Activated naive CD8-positive, alpha-beta T cell treated with anti-CD3 and anti-CD28 coated beads, Interleukin-2, amount 10 ng/mL, durations not matched to agents 7 days and 5 days (primary cell): Measurements from ENCODE around the gene LMO4. TPM values are rescaled to one million over a fixed set of nuclear protein-coding genes. Genes with fewer than 3 reads are reported as not detected.
A peak's percentile ranks its signal among the peaks of the same experiment; 100 is the strongest.

Source experiments
- ATAC-seq: fragments of 150-1000 bp; cut with Tn5 transposase; one replicate; pipeline ENCODE4 v1.10.0; 2021; ENCODE audit warnings: low read depth, moderate library complexity
- POLR2A ChIA-PET: fragments of 350-600 bp; sonication (Branson Sonifier 250); formaldehyde crosslinking; loops from one replicate; lab custom pipeline; 2021; ENCODE audit warnings: antibody characterized with exemption; lab: Charles Lee
- DNase-seq: peaks from one replicate; pipeline ENCODE4 v3.0.0; 2021
- H3K27ac Mint-ChIP-seq: one replicate; pipeline ENCODE4 v1.8.0; 2022; ENCODE audit warnings: mild to moderate bottlenecking, mixed read lengths
- H3K27me3 Mint-ChIP-seq: one replicate; pipeline ENCODE4 v1.8.0; 2022; ENCODE audit warnings: mild to moderate bottlenecking, moderate library complexity, mixed read lengths
- H3K36me3 Mint-ChIP-seq: one replicate; pipeline ENCODE4 v1.8.0; 2021; ENCODE audit warnings: mild to moderate bottlenecking, mixed read lengths
- H3K4me1 Mint-ChIP-seq: one replicate; pipeline ENCODE4 v1.8.0; 2021; ENCODE audit warnings: mixed read lengths
- H3K4me3 Mint-ChIP-seq: one replicate; pipeline ENCODE4 v1.8.0; 2022; ENCODE audit warnings: mild to moderate bottlenecking, moderate library complexity, mixed read lengths
- H3K9me3 Mint-ChIP-seq: one replicate; pipeline ENCODE4 v1.8.0; 2021; ENCODE audit warnings: mixed read lengths
- total RNA-seq, 2 experiments: library from RNA; stranded (reverse); gene quantifications; one replicate each; pipeline ENCODE4 v1.2.3, GENCODE V29; 2021

The LMO4 gene
- total RNA-seq, 2 experiments from 2014 or later = 35.7 to 43.1 TPM

DNA sequence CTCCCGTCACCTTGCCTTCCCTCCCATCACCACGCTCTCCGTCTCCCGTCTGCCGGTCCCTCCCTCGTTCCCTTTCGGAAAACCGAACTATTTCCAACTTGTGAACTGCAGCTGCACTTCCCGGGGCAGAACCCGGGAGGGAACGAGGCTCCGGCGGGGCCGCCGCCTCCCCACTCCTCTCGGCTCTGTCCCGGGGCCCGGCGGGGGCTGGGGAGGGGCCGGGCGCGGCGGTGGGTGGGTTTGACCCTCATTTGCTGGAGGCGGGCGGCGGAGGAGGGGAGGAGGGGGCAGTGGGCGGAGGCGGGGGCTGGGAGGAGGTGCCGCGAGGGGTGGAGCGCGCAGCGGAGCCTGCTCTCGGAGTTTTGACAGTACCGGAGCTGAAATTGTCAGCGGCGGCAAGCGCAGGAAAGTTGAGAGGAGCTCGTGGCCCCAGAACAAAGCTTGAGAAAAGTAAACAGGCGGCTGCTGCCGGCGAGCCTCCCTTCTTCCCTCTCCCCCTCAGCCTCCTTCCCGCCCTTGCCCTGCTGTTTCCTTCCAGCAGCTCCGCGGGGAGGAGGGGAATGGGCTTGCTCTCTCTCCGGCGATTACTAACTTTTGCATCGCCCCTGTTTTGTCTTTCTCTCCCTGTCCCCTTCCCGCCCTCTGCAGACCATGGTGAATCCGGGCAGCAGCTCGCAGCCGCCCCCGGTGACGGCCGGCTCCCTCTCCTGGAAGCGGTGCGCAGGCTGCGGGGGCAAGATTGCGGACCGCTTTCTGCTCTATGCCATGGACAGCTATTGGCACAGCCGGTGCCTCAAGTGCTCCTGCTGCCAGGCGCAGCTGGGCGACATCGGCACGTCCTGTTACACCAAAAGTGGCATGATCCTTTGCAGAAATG is 2.9 kb downstream of the LMO4 start:
- H3K27me3 Mint-ChIP-seq = no peaks in the 10 kb centered on the region
- H3K36me3 Mint-ChIP-seq = peaks cover 12% of the 10 kb centered on the region
- no peaks in the 10 kb centered on the region for H3K9me3 Mint-ChIP-seq
- peak overlapping the region; percentile 98 for H3K27ac Mint-ChIP-seq
- DNase-seq (peak; percentile 76), ATAC-seq (peak; percentile 13)
- H3K4me3 Mint-ChIP-seq = peak overlapping the region; percentile 98
- POLR2A ChIA-PET = interaction anchor here (1.2 to 1.7 kb wide), 3 partner anchors 10 to 627 kb away, joined by 4 to 6 read pairs (median 5); partner anchors contain the start of genes HS2ST1, SELENOF and SH3GLB1
- peaks cover 41% of the 10 kb centered on the region for H3K4me1 Mint-ChIP-seq

- no peaks in the 10 kb centered on the region for H3K9me3 Mint-ChIP-seq
- H3K36me3 Mint-ChIP-seq = peaks cover 16% of the 10 kb centered on the region
Measured at GRCh38 chr1:87333692-87334347, 5.1 kb downstream of the LMO4 start.

GRCh38 chr1:87334351-87335174 is 5.9 kb downstream of the LMO4 start:
- peak overlapping the region; percentile 98 for H3K4me3 Mint-ChIP-seq
- peak overlapping the region; percentile 98 for H3K27ac Mint-ChIP-seq
- DNase-seq = peak; percentile 30
- peaks cover 19% of the 10 kb centered on the region for H3K36me3 Mint-ChIP-seq
- H3K27me3 Mint-ChIP-seq = no peaks in the 10 kb centered on the region
- H3K4me1 Mint-ChIP-seq = peaks cover 55% of the 10 kb centered on the region
- POLR2A ChIA-PET = interaction anchor here (1.0 to 3.3 kb wide), 5 partner anchors 8 to 630 kb away, joined by 3 to 11 read pairs (median 4); partner anchors contain the start of gene SH3GLB1
- H3K9me3 Mint-ChIP-seq = no peaks in the 10 kb centered on the region
- no peak for ATAC-seq

More at GRCh38 chr1:87333692-87334347, 5.1 kb downstream of the LMO4 start:
- no peak for DNase-seq
- H3K27me3 Mint-ChIP-seq = no peaks in the 10 kb centered on the region
- H3K27ac Mint-ChIP-seq = peak overlapping the region; percentile 98
- ATAC-seq = no peak
- peak overlapping the region; percentile 98 for H3K4me3 Mint-ChIP-seq
- POLR2A ChIA-PET = interaction anchor here (1.1 to 3.3 kb wide), 2 partner anchors 7 to 629 kb away, joined by 3 to 11 read pairs; partner anchors contain the start of gene SH3GLB1
- H3K4me1 Mint-ChIP-seq = peaks cover 52% of the 10 kb centered on the region

DNA sequence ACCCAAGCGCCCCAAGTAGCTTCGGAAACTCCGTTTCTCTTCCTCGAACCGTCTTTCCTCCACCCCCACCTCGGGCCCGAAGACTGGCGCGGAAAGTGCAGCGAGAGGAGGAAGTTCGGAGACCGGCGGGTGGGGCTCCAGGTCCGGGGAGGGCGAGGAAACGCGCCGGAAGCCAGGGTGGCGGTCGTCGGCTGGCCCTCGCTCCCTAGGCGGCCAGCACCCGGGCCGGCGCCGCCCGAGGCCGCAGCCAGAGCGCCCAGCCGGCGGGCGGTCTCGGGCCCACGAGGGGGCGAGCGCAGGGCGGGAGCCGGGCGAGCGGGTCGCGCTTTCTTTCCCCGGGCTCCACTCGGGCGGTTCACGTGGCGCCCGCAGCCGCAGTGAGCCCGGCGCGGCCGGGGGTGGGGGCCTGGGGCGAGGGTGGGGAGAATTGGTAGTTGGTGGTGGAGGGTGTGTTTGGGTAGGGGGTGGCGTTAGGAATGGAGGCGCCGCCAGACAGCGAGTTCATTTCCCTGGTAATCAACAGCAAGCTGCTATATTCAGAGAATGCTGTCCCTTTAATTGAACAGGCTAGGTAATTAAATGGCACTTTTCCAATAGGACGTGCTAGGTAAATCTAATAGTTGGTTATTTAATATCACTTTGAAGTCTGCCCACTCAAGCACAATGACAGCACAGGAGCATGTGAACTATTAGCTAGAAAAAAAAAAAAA is 6.7 kb downstream of the LMO4 start:
- POLR2A ChIA-PET = interaction anchor here (0.7 to 3.3 kb wide), 8 partner anchors 9 to 1505 kb away, joined by 3 to 11 read pairs (median 4); partner anchors contain the start of gene SH3GLB1
- Mint-ChIP-seq H3K4me3 (peak overlapping the region; percentile 98), H3K36me3 (peaks cover 26% of the 10 kb centered on the region), H3K9me3 (no peaks in the 10 kb centered on the region), H3K27ac (peak overlapping the region; percentile 98), H3K4me1 (peaks cover 53% of the 10 kb centered on the region), H3K27me3 (no peaks in the 10 kb centered on the region)
- ATAC-seq (peak; percentile 59), DNase-seq (peak; percentile 77)

GRCh38 chr1:87336623-87337067 is 8.0 kb downstream of the LMO4 start:
- H3K9me3 Mint-ChIP-seq = no peaks in the 10 kb centered on the region
- no peak for DNase-seq
- peaks cover 48% of the 10 kb centered on the region for H3K4me1 Mint-ChIP-seq
- H3K4me3 Mint-ChIP-seq = peak overlapping the region; percentile 2
- H3K36me3 Mint-ChIP-seq = peaks cover 34% of the 10 kb centered on the region
- H3K27ac Mint-ChIP-seq = no peak overlapping the region
- no peak for ATAC-seq
- POLR2A ChIA-PET = no interaction called here
- no peaks in the 10 kb centered on the region for H3K27me3 Mint-ChIP-seq

GRCh38 chr1:87337606-87338005 is 8.9 kb downstream of the LMO4 start:
- Mint-ChIP-seq H3K4me3 (no peak overlapping the region), H3K4me1 (peaks cover 42% of the 10 kb centered on the region), H3K36me3 (peaks cover 32% of the 10 kb centered on the region), H3K27me3 (no peaks in the 10 kb centered on the region), H3K27ac (no peak overlapping the region), H3K9me3 (no peaks in the 10 kb centered on the region)
- no peak for ATAC-seq
- DNase-seq = no peak
- POLR2A ChIA-PET = no interaction called here

- H3K4me3 Mint-ChIP-seq = no peak overlapping the region
- no peaks in the 10 kb centered on the region for H3K9me3 Mint-ChIP-seq
Measured at GRCh38 chr1:87338566-87338965, 9.9 kb downstream of the LMO4 start.

GRCh38 chr1:87344231-87344630 is 15.6 kb downstream of the LMO4 start:
- no peak for ATAC-seq
- Mint-ChIP-seq H3K4me1 (peaks cover 3% of the 10 kb centered on the region), H3K4me3 (no peak overlapping the region), H3K9me3 (no peaks in the 10 kb centered on the region), H3K27ac (no peak overlapping the region), H3K27me3 (no peaks in the 10 kb centered on the region), H3K36me3 (peaks cover 46% of the 10 kb centered on the region)
- no peak for DNase-seq
- POLR2A ChIA-PET = interaction anchor here (1.0 kb wide), 1 partner anchor 10 kb away, joined by 5 read pairs; no protein-coding TSS in a partner anchor

More at GRCh38 chr1:87338566-87338965, 9.9 kb downstream of the LMO4 start:
- no peak for DNase-seq
- peaks cover 34% of the 10 kb centered on the region for H3K4me1 Mint-ChIP-seq
- POLR2A ChIA-PET = no interaction called here
- no peak overlapping the region for H3K27ac Mint-ChIP-seq
- peaks cover 29% of the 10 kb centered on the region for H3K36me3 Mint-ChIP-seq
- no peak for ATAC-seq
- no peaks in the 10 kb centered on the region for H3K27me3 Mint-ChIP-seq

DNA sequence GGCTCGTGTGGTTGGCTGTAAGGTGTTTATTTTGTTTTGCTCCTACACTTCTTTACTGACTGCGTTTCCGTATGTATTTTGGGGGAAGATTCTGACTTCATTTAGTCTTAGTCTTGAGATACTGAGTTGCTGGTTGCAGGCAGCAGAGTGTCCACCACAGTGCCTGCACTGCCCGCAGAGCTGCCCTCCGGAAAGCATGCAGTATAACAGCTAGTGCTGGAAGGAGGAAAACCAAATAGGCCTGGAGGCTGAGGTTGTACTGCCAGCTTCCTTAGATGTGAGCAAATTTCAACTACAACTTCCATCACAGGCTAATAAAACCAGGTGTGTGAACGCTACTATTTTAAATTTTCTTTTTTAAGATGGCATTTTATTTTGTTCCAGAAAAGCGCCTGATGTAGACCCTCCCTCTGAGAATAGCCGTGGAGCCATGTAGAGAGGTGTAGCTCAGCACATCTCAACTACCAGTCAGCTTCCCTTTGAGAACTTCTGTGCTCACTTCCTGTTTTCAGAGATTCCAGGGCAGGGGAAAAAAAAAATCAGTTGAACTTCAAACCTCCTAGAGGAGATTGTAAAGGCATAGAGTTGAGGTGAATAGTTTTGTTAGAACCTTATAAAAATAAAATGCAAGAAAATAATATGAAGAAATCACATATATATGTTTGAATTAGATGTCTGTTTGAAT is 17.6 kb downstream of the LMO4 start:
- POLR2A ChIA-PET = interaction anchor here (1.4 to 1.5 kb wide), 2 partner anchors 12 to 18 kb away, joined by 4 read pairs; partner anchors contain the start of gene LMO4
- no peak overlapping the region for H3K27ac Mint-ChIP-seq
- no peak overlapping the region for H3K4me3 Mint-ChIP-seq
- no peaks in the 10 kb centered on the region for H3K27me3 Mint-ChIP-seq
- ATAC-seq = no peak
- peaks cover 2% of the 10 kb centered on the region for H3K4me1 Mint-ChIP-seq
- no peak for DNase-seq
- peaks cover 31% of the 10 kb centered on the region for H3K36me3 Mint-ChIP-seq
- no peaks in the 10 kb centered on the region for H3K9me3 Mint-ChIP-seq

DNA sequence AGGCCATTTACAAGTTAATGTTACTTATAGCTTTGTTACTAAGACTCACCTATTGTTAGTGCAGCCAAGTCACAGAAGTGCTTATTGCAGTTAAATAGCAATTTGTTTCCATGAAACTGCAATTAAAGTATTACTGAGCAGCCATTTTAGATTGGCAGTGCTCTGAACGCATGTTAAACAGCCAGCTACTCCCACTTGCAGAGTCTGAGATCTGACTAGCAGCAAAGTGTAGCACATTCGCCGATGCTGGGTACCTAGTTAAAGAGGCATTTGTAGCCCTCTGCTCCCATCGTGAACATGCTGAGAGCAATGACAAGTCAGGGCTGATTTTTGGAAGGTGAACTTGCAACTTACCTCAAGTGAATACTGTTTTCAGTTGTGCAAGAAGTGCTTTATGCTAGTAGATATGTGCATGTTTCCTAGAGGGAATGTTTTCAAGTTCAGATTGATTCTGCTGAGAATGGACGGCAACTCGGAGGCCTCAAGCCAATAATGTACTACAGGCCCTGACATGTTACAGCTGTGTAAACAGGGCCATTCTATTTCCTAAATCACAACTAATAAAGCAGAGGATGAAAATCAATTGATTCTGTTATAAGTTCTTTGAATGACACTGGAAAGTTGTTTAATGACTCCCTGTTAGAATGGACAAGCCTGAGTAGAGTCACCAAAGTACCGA is 19.8 kb downstream of the LMO4 start:
- DNase-seq = no peak
- Mint-ChIP-seq H3K27me3 (no peaks in the 10 kb centered on the region), H3K4me3 (no peak overlapping the region), H3K4me1 (peaks cover 2% of the 10 kb centered on the region), H3K9me3 (no peaks in the 10 kb centered on the region), H3K36me3 (peaks cover 24% of the 10 kb centered on the region), H3K27ac (no peak overlapping the region)
- no peak for ATAC-seq
- POLR2A ChIA-PET = no interaction called here

DNA sequence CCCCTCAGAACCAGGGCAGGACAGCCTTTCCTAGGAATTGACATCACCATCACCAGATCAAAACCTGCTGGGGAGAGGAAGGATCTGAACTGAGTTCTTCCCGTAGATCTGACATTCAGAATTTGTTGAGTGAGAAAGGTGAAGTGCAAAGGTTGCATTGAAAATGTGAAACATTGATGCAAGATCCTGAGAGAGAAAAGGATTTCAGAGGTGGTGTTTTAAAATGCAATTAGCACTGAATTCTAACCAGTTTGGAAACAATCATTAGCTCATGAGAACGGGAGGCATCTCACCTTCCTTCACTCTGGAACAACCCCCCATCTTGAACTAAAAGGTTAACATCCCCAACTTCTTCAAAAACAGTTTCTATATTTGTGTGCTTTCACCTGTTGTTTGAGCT is 20.4 kb downstream of the LMO4 start:
- Mint-ChIP-seq H3K36me3 (peaks cover 24% of the 10 kb centered on the region), H3K27ac (no peak overlapping the region), H3K27me3 (no peaks in the 10 kb centered on the region), H3K4me3 (no peak overlapping the region), H3K4me1 (peaks cover 2% of the 10 kb centered on the region), H3K9me3 (no peaks in the 10 kb centered on the region)
- ATAC-seq = no peak
- POLR2A ChIA-PET = no interaction called here
- no peak for DNase-seq
